ENCODE data around the gene SPAG6.

DNA sequence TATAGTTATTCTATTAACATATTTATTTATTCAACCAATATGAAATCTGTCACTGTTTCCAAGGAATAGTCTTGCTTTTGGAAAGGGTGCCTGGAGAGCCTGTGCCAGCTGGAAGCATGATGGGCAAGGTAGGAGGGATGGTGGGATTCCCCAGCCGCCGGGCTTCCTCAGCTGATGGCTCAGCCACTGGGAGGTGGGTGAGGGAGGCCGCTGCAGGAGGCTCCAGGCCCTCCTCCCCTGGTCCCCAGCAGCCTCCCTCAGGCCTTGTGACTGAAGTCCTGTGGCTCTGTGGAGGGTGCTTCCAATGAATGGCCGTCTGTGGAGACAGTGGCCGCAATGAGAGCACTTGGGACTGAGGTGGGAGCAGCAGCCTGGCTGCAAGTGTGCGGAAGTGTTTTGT, 27.0 kb downstream of the SPAG6 start:
- TF ChIP-seq POLR2A (IDR thresholded peaks at IDR 0.05; ENCODE audit: low read depth, low read length) (no peak), TAF1 (IDR thresholded peaks at IDR 0.05; ENCODE audit: low read depth, low read length) (no peak), POU2F2 (IDR thresholded peaks at IDR 0.05; ENCODE audit: low read depth, low read length) (no peak)

Measured in GM12891 (cell line).